Osteocyte (in vitro differentiated cells): Measurements from ENCODE around the gene MASP1. TPM values are rescaled to one million over a fixed set of nuclear protein-coding genes. Genes with fewer than 3 reads are reported as not detected.

Source experiments
- DNase-seq: peaks from one replicate; pipeline ENCODE4 v3.0.0; 2021; ENCODE audit warnings: mixed read lengths; ENCODE audit not compliant: unreplicated experiment; ENCODE audit errors: extremely low spot score
- H3K27ac Mint-ChIP-seq: one replicate; pipeline ENCODE4 v1.8.0; 2021; ENCODE audit warnings: mild to moderate bottlenecking, mixed read lengths; ENCODE audit not compliant: unreplicated experiment
- H3K27me3 Mint-ChIP-seq: one replicate; pipeline ENCODE4 v1.8.0; 2021; ENCODE audit warnings: mixed read lengths; ENCODE audit not compliant: unreplicated experiment
- H3K36me3 Mint-ChIP-seq: one replicate; pipeline ENCODE4 v1.8.0; 2021; ENCODE audit warnings: mixed read lengths; ENCODE audit not compliant: unreplicated experiment
- H3K4me1 Mint-ChIP-seq: one replicate; pipeline ENCODE4 v1.8.0; 2021; ENCODE audit warnings: mixed read lengths; ENCODE audit not compliant: unreplicated experiment
- H3K4me3 Mint-ChIP-seq: one replicate; pipeline ENCODE4 v1.8.0; 2021; ENCODE audit warnings: mild to moderate bottlenecking, moderate library complexity, mixed read lengths; ENCODE audit not compliant: unreplicated experiment
- H3K9me3 Mint-ChIP-seq: one replicate; pipeline ENCODE4 v1.8.0; 2021; ENCODE audit warnings: mixed read lengths; ENCODE audit not compliant: unreplicated experiment
- total RNA-seq: library from RNA; stranded (reverse); gene quantifications from 2 replicates; pipeline ENCODE4 v1.2.1, GENCODE V29; 2021
- TF ChIP-seq, protein P1 (sequence below): fragments of 200-600 bp; sonication (generic); IDR thresholded peaks from 2 replicates; pipeline ENCODE4 v1.5.0; 2021; ENCODE audit warnings: antibody characterized with exemption, mild to moderate bottlenecking, moderate library complexity

Gene MASP1
- total RNA-seq, 1 donor from 2014 or later: not detected

DNA sequence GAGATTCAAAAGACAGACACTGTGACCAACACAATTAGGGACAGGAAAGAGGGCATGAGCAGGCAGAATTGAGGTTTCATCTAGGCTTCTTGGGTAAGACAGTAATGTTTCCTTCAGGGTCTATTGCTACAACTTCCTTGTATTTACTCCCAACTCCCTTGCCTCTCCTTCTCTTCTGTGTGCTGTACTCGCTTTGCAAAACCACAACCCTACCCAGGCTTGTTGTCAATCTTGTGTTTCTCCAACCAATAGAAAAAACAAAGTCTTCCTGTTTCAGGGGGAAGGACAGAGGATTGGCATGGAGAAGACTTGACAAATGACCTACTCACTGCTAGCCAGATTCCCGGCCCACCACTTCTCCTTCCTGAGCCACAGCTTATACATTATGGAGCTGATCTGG is 36.3 kb upstream of the MASP1 start:
- TF ChIP-seq, protein P1, sequence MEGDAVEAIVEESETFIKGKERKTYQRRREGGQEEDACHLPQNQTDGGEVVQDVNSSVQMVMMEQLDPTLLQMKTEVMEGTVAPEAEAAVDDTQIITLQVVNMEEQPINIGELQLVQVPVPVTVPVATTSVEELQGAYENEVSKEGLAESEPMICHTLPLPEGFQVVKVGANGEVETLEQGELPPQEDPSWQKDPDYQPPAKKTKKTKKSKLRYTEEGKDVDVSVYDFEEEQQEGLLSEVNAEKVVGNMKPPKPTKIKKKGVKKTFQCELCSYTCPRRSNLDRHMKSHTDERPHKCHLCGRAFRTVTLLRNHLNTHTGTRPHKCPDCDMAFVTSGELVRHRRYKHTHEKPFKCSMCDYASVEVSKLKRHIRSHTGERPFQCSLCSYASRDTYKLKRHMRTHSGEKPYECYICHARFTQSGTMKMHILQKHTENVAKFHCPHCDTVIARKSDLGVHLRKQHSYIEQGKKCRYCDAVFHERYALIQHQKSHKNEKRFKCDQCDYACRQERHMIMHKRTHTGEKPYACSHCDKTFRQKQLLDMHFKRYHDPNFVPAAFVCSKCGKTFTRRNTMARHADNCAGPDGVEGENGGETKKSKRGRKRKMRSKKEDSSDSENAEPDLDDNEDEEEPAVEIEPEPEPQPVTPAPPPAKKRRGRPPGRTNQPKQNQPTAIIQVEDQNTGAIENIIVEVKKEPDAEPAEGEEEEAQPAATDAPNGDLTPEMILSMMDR: no peak
- Mint-ChIP-seq H3K4me1 (no peaks in the 10 kb centered on the region), H3K9me3 (no peaks in the 10 kb centered on the region), H3K4me3 (no peak overlapping the region), H3K36me3 (no peaks in the 10 kb centered on the region), H3K27me3 (peaks cover 11% of the 10 kb centered on the region), H3K27ac (no peak overlapping the region)
- DNase-seq: no peak

DNA sequence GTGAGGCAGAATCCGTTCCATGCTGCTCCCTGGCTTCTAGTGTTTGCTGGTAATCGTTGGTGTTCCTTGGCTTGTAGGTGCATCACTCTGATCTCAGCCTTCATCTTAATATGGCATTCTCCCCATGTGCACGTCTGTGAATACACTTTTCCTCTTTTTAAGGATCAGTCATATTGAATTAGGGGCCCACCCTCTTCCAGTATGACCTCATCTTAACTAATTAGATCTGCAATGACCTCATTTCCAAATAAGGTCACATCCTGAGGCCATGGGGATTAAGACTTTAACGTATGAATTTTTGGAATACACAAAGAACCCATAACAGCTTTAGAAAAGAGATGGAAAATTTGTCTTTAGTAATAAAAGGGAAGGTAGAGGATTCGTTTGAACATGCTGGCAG is 34.1 kb upstream of the MASP1 start:
- no peak for DNase-seq
- Mint-ChIP-seq H3K27me3 (peaks cover 8% of the 10 kb centered on the region), H3K4me3 (no peak overlapping the region), H3K9me3 (no peaks in the 10 kb centered on the region), H3K36me3 (no peaks in the 10 kb centered on the region), H3K4me1 (no peaks in the 10 kb centered on the region), H3K27ac (no peak overlapping the region)
- TF ChIP-seq, protein P1: no peak

DNA sequence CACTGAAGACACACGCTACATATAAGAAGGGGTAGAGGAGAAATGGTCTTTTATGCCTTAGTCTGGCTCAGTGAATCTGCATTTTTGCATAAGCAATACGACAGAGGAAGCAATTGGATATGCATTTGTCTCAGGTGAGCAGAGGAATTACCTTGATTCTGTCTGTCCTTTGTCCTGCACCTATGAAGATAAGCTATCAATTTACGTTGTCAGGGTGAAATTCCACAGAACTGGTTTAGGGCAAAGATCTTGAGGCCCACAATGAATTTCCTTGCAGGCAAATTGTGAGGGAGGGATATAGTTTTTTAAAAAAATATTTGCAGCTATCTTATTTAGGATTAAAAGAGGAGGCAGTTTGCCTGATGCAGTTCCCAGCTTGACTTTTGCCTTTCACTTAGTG is 31.6 kb upstream of the MASP1 start:
- DNase-seq: no peak
- TF ChIP-seq, protein P1: no peak

DNA sequence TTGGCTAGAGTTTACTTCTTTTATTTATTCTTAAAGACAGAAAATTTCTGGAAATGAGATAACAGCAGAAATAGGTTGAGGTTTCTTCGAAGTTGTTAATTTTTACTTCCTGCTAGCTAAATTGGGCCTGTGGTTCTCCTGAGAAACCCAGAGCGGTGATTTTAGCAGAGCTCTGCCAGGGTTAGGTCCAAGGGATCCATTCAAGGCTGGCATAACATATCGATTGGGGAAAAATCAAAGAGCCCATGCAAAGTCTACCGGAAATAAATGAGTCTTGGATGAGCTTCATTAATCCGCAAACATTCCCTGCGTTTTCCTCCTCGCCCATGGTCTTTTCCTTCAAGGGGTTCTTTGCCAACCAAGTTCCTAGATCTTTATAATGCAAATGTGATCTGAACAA is 30.8 kb upstream of the MASP1 start:
- H3K4me3 Mint-ChIP-seq: no peak overlapping the region

More for the DNA sequence above, 31.6 kb upstream of the MASP1 start:
- Mint-ChIP-seq H3K27me3 (peaks cover 6% of the 10 kb centered on the region), H3K27ac (no peak overlapping the region), H3K4me3 (no peak overlapping the region), H3K9me3 (no peaks in the 10 kb centered on the region), H3K4me1 (peaks cover 14% of the 10 kb centered on the region), H3K36me3 (no peaks in the 10 kb centered on the region)

DNA sequence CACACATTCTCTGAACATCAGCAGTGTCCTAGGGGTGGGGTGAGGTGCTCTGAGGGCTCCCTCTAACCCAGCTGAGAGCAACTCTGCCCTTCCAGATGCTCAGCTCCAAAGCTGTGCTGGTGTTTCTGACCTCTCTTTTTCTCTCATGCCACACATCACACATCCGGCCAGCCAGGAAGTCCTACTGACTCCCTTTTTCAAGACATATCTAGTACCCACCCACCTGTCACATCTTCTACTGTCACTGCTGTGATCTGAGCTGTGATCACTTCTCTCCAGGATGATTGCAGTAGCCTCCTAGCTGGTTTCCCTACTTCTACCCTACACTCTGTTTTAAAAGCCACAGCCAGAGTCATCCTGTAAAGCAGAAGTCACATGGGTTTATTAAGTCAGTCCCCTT is 30.2 kb upstream of the MASP1 start:
- Mint-ChIP-seq H3K4me3 (no peak overlapping the region), H3K27ac (no peak overlapping the region)

More for the DNA sequence above, 30.8 kb upstream of the MASP1 start:
- H3K36me3 Mint-ChIP-seq: no peaks in the 10 kb centered on the region
- H3K27me3 Mint-ChIP-seq: peaks cover 9% of the 10 kb centered on the region
- peaks cover 14% of the 10 kb centered on the region for H3K4me1 Mint-ChIP-seq
- H3K27ac Mint-ChIP-seq: no peak overlapping the region
- DNase-seq: no peak
- TF ChIP-seq, protein P1: no peak
- H3K9me3 Mint-ChIP-seq: no peaks in the 10 kb centered on the region

More for the DNA sequence above, 30.2 kb upstream of the MASP1 start:
- no peak for DNase-seq
- peaks cover 15% of the 10 kb centered on the region for H3K27me3 Mint-ChIP-seq
- no peaks in the 10 kb centered on the region for H3K36me3 Mint-ChIP-seq
- no peaks in the 10 kb centered on the region for H3K9me3 Mint-ChIP-seq
- TF ChIP-seq, protein P1: no peak
- H3K4me1 Mint-ChIP-seq: peaks cover 14% of the 10 kb centered on the region
